ENCODE measurements around the gene CMSS1. TPM values are rescaled to one million over a fixed set of nuclear protein-coding genes. Genes with fewer than 3 reads are reported as not detected.

The CMSS1 gene
- total RNA-seq, 4 donors from 2014 or later, result 9.2 to 18.5 (median 12.9) TPM

DNA sequence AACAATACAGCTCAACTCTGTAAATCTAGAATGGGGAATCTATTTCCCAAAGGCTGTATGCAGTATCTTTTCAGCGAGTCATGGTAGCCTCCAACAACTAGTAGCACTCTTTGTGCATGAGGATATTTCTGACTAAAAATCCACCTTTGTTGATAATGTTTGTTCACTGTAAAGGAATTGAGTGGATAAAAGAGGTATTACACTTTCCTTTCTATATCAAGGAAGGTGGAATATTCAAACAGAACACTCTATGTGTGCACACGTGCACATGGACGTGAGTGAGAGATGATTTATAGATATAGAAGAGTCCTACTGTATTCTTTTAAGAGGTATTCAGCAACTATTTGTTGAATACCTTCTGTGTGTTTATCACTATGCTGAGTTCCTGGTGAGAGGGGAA is 68.2 kb downstream of the CMSS1 start:
- intact Hi-C loops (cut with DNase I), result no loop called here
- Histone ChIP-seq H3K4me1 (peaks cover 0 to 33% (median 14%) of the 10 kb centered on the region in 3 donors), H3K36me3 (no peaks in the 10 kb centered on the region), H3K27me3 (no peaks in the 10 kb centered on the region), H3K4me3 (no peak overlapping the region), H3K9me3 (no peaks in the 10 kb centered on the region), H3K27ac (no peak overlapping the region)
- TF ChIP-seq POLR2A (IDR thresholded peaks at IDR 0.05), result no peak
- TF ChIP-seq, protein P1, sequence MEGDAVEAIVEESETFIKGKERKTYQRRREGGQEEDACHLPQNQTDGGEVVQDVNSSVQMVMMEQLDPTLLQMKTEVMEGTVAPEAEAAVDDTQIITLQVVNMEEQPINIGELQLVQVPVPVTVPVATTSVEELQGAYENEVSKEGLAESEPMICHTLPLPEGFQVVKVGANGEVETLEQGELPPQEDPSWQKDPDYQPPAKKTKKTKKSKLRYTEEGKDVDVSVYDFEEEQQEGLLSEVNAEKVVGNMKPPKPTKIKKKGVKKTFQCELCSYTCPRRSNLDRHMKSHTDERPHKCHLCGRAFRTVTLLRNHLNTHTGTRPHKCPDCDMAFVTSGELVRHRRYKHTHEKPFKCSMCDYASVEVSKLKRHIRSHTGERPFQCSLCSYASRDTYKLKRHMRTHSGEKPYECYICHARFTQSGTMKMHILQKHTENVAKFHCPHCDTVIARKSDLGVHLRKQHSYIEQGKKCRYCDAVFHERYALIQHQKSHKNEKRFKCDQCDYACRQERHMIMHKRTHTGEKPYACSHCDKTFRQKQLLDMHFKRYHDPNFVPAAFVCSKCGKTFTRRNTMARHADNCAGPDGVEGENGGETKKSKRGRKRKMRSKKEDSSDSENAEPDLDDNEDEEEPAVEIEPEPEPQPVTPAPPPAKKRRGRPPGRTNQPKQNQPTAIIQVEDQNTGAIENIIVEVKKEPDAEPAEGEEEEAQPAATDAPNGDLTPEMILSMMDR (IDR thresholded peaks at IDR 0.05), result peak in 1 of 6 experiments; percentile 10
- DNase-seq, result no peak
- 91 to 97% methylated on average over 3 of the region's 3 CpGs for WGBS, 2 donors

DNA sequence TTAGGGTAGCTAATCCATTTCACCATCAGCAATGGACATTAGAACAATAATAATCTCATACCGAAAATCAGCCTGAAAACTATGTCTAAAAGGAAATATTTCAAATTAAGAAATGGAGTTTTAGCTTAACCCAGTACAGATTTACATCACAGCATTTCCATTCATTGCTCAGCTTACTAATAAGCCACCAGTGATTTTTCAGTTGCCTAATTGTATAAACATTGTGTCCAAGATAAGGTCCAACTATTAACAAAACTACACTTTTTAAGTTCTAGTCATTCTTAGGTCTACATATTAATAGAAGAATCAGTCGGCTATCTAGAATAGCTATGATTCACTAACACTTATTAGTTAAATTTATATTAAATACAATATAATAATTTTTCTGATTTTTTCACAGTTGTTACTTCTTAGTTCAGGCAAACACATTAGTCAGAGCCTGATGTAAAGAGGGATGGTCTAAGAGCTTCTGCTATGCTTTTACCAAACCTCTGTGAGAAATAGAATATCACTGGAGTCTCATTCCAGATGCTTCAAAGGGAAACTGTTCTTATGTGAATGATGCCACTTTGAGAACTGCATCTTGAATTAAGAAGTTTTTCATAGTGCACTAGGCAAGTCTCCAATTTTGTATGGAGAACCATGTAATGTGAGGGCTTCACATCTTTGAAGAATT is 74.1 kb downstream of the CMSS1 start:
- 85 to 87% methylated on average over 2 of the region's 2 CpGs for WGBS, 2 donors
- H3K4me3 ChIP-seq, result no peak overlapping the region
- TF ChIP-seq, protein P1 (IDR thresholded peaks at IDR 0.05), result no peak
- no peak for TF ChIP-seq POLR2A (IDR thresholded peaks at IDR 0.05)
- H3K27me3 ChIP-seq, result no peaks in the 10 kb centered on the region
- intact Hi-C loops (cut with DNase I), result no loop called here
- no peaks in the 10 kb centered on the region for H3K36me3 ChIP-seq
- no peak for DNase-seq
- H3K27ac ChIP-seq, result no peak overlapping the region
- H3K9me3 ChIP-seq, result no peaks in the 10 kb centered on the region
- H3K4me1 ChIP-seq, result peaks cover 0 to 4% (median 0%) of the 10 kb centered on the region in 3 donors

DNA sequence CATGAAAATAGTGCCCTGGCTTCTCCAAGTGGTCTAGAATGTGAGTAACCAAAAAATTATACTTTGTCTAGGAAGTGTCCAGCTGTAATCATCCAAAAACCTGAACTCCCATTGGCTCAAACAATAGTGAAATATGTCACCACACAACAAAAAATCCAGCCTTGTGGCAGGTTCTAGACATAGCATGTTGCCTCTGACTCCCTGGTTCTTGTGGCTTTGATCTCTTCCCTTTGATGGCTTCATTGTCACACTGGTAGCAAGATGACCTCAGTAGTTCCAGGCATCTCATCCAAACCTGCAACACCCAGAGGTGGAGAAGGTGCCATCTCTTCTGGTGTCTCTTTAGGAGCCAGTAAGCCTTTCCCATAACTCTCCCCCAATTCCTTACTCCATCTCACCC is 74.7 kb downstream of the CMSS1 start:
- Histone ChIP-seq H3K27me3 (no peaks in the 10 kb centered on the region), H3K36me3 (no peaks in the 10 kb centered on the region), H3K4me1 (peaks cover 0 to 4% (median 0%) of the 10 kb centered on the region in 3 donors), H3K27ac (no peak overlapping the region), H3K4me3 (no peak overlapping the region), H3K9me3 (no peaks in the 10 kb centered on the region)
- no peak for DNase-seq
- intact Hi-C loops (cut with DNase I), result no loop called here
- TF ChIP-seq POLR2A (IDR thresholded peaks at IDR 0.05), result no peak
- TF ChIP-seq, protein P1 (IDR thresholded peaks at IDR 0.05), result peak in 1 of 6 experiments; percentile 10

DNA sequence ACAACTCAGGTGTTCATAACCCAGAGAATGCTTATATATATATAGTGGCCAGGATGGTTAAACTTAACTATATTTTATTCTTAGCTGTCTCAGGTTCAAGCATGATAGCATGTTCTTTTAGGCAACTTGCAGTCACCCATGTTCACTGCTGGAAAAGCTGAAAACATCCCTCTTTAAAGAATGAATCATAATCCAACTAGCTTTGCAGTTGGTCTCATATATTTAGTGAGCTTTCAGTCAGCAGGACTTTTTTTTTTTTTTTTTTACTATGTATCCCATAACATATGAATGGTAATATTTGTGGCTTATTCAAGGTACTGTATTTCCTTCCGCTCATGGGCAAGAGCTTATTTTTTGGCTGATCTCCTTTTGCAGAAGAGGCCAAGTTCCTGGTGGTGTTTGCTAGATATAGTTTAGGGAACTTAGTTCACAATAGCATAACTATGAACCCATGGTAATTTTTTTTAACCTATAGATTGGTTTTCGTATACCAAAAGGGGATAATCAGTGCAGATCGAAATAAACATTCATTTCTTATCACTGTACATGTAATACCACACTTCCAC is 77.6 kb downstream of the CMSS1 start:
- intact Hi-C loops (cut with DNase I), result no loop called here
- Histone ChIP-seq H3K36me3 (no peaks in the 10 kb centered on the region), H3K4me1 (peaks cover 0 to 4% (median 0%) of the 10 kb centered on the region in 3 donors), H3K9me3 (no peaks in the 10 kb centered on the region), H3K27me3 (no peaks in the 10 kb centered on the region), H3K27ac (no peak overlapping the region), H3K4me3 (no peak overlapping the region)
- DNase-seq, result no peak
- TF ChIP-seq, protein P1 (IDR thresholded peaks at IDR 0.05), result no peak
- no peak for TF ChIP-seq POLR2A (IDR thresholded peaks at IDR 0.05)
- WGBS, 2 donors, result 79 to 82% methylated on average over 3 of the region's 3 CpGs

DNA sequence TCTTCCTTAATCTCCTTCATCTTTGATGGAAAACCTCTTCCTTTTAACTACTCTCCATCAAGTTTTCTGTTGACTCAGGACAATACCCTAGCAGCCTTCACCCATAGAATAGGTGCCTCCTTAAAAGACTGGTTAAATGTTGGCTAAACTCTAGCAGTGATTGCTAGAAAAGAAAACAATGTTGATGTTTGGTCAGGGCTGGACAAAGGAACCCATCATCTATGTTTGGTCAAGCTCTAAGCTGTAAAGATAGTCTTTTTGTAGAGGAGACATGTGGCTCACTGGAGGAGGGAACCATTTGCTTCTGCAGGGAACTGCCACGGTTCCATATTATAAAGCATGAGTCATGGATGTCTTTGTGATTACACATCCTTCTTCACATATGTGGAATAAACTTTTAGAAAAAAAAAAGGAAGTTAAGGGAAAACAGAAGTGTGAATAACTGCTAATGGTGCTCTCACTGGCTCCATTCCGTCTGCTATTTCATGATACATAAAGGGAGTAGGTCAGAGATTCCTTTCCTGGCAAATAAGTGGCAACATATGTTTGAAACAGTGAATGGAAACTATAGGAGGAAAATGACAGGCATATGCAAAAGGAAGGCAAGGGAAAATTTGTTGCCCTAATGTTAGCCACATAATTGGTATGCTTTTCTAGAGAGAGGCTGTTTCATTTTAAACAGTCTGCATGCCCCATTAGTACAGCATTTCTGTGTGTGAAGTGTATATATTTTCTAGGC is 78.2 kb downstream of the CMSS1 start:
- H3K36me3 ChIP-seq, result no peaks in the 10 kb centered on the region
- TF ChIP-seq, protein P1 (IDR thresholded peaks at IDR 0.05), result no peak
- no peak for TF ChIP-seq POLR2A (IDR thresholded peaks at IDR 0.05)
- no peak overlapping the region for H3K4me3 ChIP-seq
- peak overlapping the region in 1 of 4 donors; percentile 2 for H3K27ac ChIP-seq
- H3K4me1 ChIP-seq, result peaks cover 2 to 8% (median 5%) of the 10 kb centered on the region in 3 donors
- DNase-seq, result no peak
- H3K27me3 ChIP-seq, result no peaks in the 10 kb centered on the region
- 39 to 44% methylated on average over 2 of the region's 2 CpGs for WGBS, 2 donors
- no peaks in the 10 kb centered on the region for H3K9me3 ChIP-seq
- intact Hi-C loops (cut with DNase I), result no loop called here
